Colon (tissue), 2 donors: ENCODE data around the gene TTC23.

ENCODE experiments used
- FAIRE-seq: peaks from 2 replicates; lab custom pipeline; 2012; peaks lifted over from hg19 to GRCh38; lab: Jason Lieb, UNC
- donor health status: control.
- donor health status: control.

TTC23 gene

DNA sequence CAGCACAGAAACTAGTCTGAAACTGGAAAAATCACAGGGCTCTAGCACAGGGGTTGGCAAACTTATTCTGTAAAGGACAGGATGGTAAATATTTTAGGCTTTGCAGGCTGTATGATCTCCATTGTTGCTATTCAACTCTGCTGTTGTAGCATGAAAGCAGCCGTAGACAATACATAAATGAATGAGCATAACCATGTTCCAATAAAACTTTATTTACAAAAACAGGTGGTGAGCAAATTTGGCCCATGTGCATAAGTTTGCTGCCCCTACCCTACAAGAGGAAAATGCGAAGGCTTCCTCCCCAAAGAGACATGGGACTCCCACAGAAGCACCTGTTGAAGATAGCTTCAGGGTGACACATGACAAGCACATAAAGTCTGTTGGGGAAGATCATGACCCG lies 85.3 kb downstream of the TTC23 start:
- no peak for FAIRE-seq

DNA sequence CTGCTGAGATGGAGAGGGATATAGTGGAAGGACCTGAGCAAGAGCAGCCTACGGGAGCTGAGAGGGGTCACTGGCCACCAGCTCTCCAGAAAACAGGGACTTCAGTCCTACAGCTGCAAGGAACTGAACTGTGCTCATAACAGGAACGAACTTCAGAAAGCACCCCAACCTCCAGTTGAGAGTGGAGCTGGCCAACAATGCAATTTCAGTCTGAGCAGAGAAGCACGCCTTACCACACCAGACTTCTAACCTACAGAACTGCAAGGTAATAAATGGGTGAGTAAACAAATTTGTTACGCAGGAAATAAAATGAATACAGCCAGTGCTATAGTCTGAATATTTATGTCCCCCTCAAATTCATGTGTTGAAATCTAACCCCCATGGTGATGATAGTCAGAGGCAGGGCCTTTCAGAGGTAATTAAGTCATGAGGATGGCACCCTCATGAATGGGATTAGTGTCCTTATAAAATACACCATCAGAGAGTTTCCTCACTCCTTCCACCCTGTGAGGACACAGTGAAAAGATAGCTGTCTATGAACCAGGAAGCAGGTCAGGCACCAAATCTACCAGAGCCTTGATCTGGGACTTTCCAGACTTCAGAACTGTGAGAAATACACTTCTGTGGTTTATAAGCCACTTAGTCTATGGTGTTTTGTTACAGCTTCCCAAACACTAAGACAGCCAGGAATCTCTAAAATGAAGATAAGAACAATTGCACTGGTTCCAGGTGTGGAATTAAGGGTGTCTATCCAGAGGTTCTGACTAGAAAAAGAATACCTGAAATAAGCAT lies 85.9 kb downstream of the TTC23 start:
- FAIRE-seq, result no peak

DNA sequence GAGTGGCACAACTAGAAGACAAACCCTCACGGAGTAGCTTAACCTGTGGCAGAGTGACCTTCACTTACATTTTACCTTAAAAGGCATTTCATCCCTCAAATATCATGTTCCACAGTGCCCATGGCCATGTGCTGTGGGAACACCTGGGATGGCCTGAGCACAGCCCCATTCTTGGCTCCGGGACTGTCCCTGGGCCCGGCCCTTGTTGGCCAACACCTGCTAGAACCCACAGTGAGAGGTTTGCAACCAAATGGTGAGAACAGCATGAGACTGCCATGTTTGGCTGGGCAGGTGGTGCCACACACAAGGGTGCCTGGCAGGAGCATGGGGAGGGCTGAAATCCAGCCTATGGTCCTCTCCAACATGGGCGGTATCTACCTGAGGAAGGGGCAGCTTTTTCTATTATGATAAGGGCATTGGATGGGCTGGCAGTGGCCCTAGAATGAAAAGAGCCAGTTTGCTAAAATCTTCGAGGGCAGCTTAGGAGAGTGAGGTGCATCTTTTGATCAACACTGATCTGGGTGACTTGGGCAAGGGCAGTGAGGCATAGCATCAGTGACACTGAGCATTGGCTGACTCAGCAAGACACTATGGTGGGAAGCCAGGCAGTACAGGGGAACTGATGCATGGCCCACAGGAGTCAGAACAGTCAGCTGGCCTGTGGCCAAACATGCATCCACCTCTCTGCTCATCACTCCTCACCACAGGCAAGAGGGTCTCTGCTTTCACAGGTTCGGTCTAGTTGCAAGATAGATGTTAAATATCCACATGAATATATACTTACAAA lies 90.6 kb downstream of the TTC23 start:
- no peak for FAIRE-seq

DNA sequence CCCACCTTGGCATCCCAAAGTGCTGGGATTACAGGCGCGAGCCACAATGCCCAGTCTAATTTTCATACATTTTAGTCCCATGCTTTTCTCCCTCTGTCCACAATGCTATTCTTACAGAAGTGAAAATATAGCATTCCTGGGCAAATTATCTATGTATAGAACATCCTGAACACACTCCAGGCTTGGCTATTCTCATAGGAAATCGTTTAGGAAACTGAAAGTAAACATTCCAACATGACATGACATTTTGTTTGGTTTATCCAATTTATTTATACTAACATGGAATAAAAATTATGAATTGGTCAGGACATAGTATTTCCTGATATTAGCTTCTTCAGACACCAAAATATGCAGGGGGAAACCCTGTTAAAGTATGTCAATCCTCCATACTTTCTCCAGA lies 91.9 kb downstream of the TTC23 start:
- FAIRE-seq, result no peak

DNA sequence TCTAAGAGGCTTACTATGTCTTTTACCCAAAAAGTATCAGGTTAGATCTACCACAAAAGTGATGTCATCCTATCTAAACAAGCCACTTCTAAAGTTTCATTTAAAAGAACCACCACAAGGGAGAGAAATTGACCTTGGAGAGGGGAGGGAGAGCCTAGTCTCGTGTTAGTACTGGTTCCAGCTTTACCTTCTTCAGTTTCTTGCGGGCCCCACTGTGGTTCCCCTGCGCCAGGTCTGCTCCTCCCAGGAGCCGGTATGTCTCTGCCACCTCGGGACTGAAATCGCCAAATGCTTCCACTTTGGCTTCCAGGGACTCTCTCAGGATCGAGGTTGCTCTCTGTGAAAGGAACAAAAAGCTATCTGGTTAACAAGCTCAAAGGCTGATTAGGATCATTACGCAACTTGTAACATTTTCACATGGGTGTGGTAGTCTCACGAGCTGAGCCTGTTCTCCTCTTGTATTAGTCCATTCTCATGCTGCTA lies 93.4 kb downstream of the TTC23 start:
- FAIRE-seq, result no peak

DNA sequence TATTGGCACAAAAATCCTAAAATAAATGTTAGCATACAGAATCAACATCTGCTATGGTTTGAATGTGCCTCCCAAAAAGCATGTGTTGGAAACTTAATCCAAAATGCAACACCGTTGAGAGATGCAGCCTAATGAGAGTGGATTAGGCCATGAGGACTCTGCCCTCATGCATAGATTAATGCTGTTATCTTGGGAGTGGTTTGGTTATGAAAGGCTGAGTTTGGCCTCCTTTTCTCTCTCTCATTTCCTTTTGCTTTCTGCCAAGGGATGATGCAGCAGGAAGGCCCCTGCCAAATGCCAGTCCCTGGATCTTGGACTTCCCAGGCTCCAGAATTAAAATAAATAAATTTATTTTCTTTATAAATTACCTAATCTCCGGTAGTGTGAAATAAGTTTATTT lies 95.1 kb downstream of the TTC23 start:
- FAIRE-seq, result no peak

DNA sequence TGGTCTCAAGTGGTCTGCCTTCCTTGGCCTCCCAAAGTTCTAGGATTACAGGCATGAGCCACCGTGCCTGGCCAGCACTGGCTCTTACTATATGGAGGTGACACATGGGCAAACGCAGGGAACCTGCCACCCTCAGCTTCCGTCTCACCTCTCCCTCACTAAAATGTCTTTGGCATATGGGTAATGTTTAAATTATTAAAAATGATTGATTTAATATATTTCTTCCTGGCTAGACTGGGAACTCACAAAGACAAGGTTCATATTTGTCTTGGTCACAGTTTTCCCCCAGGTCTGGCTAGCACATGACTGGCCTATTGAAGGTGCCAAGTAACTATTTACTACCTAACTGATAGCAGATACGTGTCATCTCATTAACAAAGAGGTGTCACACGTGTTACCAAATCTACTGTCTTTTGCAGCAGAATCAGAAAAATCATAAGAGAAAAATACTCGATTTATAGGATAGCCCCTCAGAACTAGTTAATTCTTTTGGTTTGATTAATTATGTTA lies 96.3 kb downstream of the TTC23 start:
- FAIRE-seq, result no peak

DNA sequence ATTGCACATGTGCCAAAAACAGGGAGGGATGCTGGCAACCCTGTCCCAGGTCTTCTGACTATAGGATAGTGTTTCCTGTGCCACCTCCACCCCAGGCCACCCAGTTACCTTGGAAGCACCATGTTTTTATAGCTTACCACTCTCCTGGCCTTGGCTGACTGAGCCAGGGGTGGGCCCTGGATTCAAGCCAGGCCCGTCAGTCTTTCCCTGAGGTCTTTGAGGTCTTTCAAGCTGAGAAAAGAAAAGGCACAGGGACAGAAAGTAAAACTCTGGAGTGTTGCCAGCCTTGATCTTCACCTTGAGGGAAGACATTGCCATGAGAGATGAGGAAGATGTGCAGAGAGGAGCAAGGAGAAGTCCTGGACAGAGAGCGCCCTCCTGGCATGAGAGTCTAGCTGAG lies 98.2 kb downstream of the TTC23 start:
- no peak for FAIRE-seq

DNA sequence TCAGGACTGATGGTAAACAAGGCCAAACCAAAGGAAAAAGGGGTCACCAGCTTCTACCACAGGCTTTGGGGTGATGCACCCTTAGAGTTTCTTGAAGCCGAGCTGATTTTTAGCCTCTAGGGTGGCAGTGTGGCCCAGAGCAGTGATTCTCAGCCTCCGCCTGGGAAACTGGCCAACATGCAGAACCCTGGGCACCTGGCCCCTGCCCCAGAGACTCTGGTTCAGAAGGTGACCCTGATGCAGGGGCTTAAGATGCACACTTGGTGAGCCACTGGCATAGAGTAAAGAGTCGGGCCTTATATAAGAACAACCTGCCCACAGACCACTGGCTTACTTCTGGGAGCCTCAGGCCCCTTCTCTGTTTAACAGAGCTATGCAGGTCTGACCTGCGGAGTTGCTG lies 100.0 kb downstream of the TTC23 start:
- FAIRE-seq, result no peak

DNA sequence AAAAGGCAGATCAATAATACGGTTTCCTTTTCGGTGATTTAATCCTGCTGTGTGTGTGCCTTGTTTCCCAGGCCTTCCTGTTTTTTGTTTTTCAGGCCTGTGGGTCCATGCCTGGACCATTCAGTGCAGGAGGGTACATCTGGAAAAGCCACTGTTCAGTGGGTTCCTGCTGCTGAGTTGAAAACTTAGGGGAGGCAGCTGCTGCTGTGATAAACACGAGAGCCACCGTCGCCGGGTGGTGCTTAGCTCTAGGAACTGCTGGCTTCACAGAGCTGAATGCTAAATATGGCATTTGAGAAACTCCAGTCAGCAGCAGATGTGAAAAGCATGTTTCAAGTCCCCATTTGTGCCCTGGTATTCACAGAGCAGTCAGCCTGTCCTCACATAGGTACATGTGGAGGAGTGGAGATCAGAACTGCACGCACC lies 100.5 kb downstream of the TTC23 start:
- FAIRE-seq, result no peak

DNA sequence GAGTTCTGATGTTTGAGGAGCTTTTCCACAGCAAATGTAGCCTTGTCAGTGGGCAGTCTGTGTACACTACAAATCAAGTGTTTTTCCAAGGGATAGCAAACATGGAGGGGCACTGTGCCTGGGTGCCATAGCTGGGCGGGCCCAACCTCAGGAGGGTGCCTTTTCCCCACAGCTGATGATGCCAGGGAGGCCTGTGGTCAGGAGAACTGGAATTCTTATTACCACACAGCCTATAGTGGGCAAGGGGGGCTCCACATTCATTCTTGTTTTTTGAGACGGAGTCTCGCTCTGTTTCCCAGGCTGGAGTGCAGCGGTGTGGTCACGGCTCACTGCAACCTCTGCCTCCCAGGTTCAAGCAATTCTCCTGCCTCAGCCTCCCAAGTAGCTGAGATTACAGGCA lies 102.7 kb downstream of the TTC23 start:
- FAIRE-seq, result no peak

DNA sequence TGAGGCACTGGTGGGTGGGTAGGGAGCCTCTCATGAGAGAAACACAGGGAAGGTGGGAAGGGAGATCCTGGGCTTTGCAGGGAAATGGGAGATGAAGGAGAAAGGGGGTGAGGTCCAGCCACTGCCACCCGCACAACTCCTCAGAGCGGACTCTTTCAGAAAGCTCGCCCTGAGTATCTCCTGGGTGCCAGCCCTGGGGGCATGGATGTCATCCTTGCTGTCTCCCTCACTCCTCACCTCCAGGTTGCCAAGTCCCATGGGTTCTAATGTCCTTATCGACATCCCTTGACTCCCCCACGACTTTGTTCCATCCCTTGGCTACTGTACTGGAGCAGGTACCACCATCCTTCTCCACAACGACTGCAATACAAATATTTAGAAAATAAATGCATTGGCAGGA lies 103.6 kb downstream of the TTC23 start:
- FAIRE-seq, result no peak

DNA sequence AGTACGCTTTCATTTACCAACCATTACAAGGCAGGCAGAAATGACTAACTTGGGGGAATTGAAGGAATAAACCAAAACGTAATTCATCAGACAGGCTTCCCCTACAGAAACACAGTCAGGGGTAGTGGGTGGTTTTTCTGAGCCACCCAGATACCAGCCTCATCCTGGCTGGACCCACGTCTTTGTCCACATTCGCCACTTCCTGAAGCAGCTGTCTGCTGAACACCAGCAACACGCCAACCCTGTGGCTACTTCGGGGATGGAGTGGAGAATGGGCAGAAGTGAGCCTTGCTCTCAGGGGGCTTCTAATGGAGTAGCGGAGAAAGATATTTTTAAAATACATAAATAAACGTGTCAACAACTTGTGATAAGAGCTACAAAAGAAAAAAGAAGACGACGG lies 104.4 kb downstream of the TTC23 start:
- no peak for FAIRE-seq

DNA sequence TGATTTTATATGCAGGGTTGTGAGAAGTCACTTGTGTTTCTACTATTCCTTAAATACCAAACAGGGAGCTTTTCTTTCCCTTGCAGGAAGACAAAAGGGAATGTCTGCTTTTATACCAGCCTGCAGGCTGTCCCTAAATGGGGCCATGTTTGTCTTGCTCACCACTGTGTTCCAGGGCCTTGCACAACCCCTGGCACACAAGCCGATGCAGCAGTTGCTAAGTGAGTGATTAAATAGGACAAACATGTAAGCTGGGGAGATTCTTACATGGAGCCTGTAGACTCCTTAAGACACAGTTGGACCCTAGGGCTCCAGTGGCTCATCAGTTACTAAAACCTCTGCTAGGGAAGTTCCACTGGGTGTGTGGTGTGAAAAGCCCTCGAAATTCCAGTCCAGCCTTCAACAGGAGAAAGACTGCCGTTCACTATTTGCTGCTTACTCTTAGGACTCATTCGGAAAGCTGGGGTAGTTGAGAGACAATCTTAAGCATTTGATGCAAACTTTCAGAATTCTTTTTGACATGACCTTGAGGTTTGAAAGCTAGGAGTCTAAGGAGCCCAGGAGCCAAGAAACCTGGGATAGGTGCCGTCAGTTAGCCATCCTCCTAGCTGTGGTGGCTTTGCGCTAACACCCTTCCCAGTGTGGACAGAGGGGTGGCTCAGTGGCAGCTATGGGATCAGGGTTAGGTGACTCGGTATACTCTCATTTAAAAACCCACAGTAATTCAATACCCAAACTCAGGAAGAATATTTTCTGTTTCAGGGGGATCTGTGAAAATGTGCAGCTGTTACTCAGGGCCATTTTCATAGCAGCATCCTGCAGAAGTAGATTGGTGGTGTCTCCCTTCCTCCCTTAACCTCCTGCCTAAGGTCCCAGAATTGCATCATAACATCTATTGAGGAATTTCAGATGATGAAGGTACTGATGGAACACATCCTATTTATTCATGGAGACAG lies 105.4 kb downstream of the TTC23 start:
- no peak for FAIRE-seq

DNA sequence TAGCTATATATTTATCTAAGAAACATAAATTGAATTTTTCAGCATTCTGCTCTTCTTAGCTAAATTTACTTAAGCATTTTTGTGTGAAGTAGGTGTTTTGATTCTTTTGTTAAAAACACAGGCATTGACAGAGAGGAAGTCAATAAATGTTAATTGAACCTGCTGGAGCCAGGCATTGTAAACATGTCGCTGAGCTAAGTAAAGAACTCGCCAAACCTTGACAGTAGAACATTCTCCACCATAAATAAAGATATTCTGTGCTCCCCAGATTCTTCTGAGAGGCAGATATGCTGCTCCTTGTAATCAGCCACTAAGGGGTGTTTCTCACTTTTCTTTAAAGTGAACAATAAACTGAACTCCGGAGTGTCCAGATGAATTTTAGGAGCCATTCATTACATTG lies 106.1 kb downstream of the TTC23 start:
- FAIRE-seq, result no peak

DNA sequence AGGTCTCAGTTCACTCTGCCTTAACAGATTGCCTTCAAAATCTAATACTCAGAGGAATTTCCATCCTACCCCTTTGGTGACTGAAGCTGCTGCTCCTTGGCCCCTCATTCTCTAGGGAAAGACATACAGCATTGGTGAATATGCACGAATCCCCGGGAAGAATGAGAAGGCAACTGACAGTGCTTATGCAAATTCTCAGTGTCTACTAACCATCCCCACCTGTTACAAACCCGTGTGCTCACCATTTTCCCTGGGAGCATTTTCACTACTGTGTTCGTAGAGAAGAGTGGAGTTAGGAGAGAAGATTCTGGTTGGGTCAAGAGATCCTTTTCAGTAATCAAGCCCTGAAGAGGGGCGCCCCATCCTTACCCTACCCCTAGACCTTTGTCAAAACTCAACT lies 106.8 kb downstream of the TTC23 start:
- no peak for FAIRE-seq

DNA sequence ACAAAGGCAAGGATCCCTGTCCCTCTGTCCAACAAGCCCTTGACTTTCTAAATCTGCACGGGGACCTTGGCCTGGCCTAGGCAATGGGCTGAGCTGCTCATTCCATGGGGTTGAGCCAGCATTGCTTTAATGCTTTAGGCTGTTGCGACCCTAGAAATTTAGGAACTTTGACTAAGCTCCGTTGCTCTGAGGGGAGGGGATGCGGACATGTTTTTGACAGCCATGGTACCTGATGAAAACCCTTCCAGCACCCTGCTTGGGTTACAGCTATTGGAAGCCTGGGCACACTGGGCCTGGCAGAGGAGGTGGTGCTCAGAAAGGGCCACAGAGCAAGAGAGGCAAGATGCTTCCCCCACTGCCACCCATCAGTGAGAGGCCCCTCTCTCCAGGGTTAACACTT lies 107.4 kb downstream of the TTC23 start:
- FAIRE-seq, result no peak

DNA sequence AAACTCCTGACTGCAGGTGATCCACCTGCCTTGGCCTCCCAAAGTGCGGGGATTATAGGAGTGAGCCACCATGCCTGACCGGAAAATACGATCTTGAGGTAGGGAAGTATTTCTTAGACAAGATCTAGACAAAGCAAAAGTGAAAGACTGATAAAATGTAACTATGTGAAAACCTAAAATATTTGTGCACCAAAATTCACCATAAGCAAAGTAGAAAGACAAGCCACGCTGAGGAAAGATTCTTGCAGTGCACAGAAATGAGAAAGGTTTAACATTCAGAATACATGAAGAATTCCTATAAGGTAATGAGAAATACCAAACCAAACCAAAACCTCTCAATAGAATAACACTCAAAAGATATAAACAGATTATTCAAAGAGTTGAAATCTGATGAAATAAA lies 108.8 kb downstream of the TTC23 start:
- no peak for FAIRE-seq

DNA sequence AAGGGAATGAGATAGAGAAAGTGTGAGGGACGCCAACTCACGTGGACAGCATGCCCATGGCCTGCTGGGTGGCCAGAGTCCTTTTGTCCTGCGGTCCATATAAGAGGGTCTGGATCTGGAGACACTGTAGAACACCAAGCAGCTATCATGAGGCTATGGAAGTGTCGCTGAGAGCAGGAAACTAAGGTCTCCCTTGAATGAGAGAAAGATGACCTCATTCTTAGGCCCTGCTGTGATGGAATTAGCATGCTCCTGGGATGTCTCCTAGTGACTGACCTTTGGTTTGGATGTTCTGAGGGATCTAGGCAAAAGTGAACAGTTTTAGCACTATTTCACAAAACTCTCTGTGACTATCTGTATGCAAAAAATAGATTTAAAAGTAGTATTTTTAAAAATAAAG lies 110.1 kb downstream of the TTC23 start:
- no peak for FAIRE-seq

DNA sequence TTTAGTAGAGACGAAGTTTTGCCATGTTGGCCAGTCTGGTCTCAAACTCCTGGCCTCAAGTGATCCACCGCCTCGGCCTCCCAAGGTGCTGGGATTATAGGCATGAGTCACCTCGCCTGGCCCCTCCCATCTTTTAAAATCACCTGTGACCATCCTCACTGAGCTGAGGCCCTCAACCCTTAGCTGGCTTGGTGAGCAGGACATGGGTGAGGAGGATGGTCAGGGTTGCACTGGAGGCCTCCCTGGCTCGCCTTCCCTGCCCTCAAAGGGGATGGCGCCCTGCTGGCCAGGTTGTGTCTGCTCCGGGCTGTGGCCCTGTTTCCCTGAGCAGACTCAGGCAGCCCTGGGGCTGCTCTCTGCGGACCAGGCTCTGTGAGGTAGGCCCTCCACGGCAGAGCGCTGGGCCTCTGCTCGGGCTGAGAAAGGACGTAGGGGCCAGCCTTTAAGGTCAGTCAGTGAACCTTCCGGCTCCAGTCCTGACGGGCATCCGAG lies 110.8 kb downstream of the TTC23 start:
- no peak for FAIRE-seq

DNA sequence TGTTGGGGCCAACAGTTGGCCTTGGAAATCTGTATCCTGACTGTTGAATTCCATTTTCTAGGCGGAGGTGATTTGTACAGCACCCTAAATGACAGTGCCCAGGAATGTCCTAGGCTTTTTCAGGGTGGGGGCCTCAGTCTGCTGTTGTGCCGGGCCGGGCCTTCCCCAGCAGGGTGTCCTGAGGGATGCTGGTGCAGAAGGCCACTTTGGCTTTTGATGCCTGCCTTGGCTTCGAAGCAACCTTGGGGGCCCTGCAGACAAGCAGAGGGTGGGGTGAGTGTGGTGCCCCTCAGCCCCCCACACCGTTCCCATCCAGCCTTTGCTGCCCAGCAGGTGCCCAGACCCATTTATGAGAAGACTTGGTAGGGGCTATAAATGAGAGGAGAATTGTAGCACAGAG lies 111.5 kb downstream of the TTC23 start:
- FAIRE-seq, result no peak

DNA sequence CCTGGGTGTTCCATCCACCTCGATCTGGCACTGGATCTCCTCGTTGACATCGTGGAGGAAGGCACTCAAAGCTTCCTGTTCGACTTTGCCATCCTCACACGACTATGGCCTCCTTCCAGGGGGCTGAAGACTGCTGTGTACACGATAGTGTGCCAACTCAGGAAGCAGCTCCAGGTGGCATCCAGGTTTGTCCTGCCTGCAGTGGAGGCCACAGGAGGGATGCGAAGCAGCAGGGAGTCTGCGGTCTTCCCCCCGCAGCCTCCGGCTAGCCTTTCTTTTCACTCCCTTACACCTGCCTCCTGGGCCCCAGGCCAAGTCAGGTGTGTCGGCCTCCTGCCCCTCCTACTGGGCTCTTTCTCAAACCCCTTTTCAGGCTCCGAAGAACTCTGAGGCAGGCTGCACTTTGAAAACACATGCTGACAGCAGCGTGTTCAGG lies 112.3 kb downstream of the TTC23 start:
- no peak for FAIRE-seq
